Endothelial cell of umbilical vein (primary cell): Measurements from ENCODE around the gene ZBTB7B.
A peak's percentile ranks its signal among the peaks of the same experiment; 100 is the strongest.

Experiments used
- CTCF ChIP-seq, 2 donors: IDR thresholded peaks; 1 replicate in 1 of 2; 2 replicates in 1 of 2; pipeline ENCODE4 v1.5.1; 2011; ENCODE audit warnings: low read length in 2 of 2, mild to moderate bottlenecking in 2 of 2, moderate library complexity in 2 of 2, control low read depth in 1 of 2, inconsistent platforms in 1 of 2, low read depth in 1 of 2; ENCODE audit not compliant: insufficient read depth in 1 of 2; ENCODE audit errors: extremely low read depth in 1 of 2
- EZH2 ChIP-seq: IDR thresholded peaks from 2 replicates; pipeline ENCODE4 v1.6.1; 2012; ENCODE audit warnings: borderline replicate concordance, low read depth, mild to moderate bottlenecking, moderate library complexity, low read length, inconsistent platforms; ENCODE audit not compliant: severe bottlenecking
- JUN ChIP-seq: IDR thresholded peaks from 2 replicates; pipeline ENCODE4 v1.6.1; 2011; ENCODE audit warnings: borderline replicate concordance, low read depth; ENCODE audit not compliant: insufficient read length, insufficient read depth
- MAX ChIP-seq: IDR thresholded peaks from 2 replicates; pipeline ENCODE4 v1.6.1; 2011; ENCODE audit not compliant: insufficient read depth, insufficient read length
- POLR2A ChIP-seq: IDR thresholded peaks from 2 replicates; pipeline ENCODE4 v1.6.1; 2012; ENCODE audit warnings: low read depth, mild to moderate bottlenecking, control low read depth, low read length
- POLR2AphosphoS5 ChIP-seq: IDR thresholded peaks from 2 replicates; pipeline ENCODE4 v1.6.1; 2012; ENCODE audit warnings: low read depth, mild to moderate bottlenecking, control low read depth, low read length, moderate library complexity; ENCODE audit not compliant: insufficient read depth

- TF ChIP-seq POLR2A (no peak), POLR2AphosphoS5 (peak; percentile 31), CTCF (IDR thresholded peaks at IDR 0.05; ENCODE audit: extremely low read depth in 1 of 2, insufficient read depth in 1 of 2, low read depth in 1 of 2, low read length in 2 of 2) (peak; percentile 96), MAX (no peak), JUN (no peak), EZH2 (no peak)
These were observed 59.0 kb downstream of the ZBTB7B start for GRCh38 chr1:155061381-155062150.
